GM13977 (cell line): ENCODE data around the gene SERPINE2.
A peak's percentile ranks its signal among the peaks of the same experiment; 100 is the strongest.

Experiments used
- DNase-seq: peaks from one replicate; pipeline ENCODE4 v3.0.0; 2012; ENCODE audit warnings: low spot score
- CTCF ChIP-seq: IDR thresholded peaks from 2 replicates; pipeline ENCODE4 v1.5.1; 2012; ENCODE audit warnings: mild to moderate bottlenecking, control low read depth; ENCODE audit not compliant: insufficient read depth; ENCODE audit errors: extremely low read depth, missing control alignments
- in situ Hi-C: fragments of 300-500 bp; cut with MboI; formaldehyde crosslinking; loops from one replicate; pipeline ENCODE4 v1.12.0; 2022; ENCODE audit warnings: low sequenced_read_pairs, low pct_unique_long_range_greater_than_20kb, mixed read lengths, inconsistent platforms; ENCODE audit not compliant: unreplicated experiment

SERPINE2 gene

GRCh38 chr2:224038049-224038829 lies 847 bp downstream of the SERPINE2 start:
- TF ChIP-seq CTCF, result no peak
- peak; percentile 54 for DNase-seq
- in situ Hi-C loops, result no loop called here

GRCh38 chr2:224036731-224037361 lies 2.2 kb downstream of the SERPINE2 start:
- no peak for TF ChIP-seq CTCF
- in situ Hi-C loops, result no loop called here
- DNase-seq, result no peak

GRCh38 chr2:224034017-224034416 lies 5.1 kb downstream of the SERPINE2 start:
- in situ Hi-C loops, result no loop called here
- TF ChIP-seq CTCF, result no peak
- no peak for DNase-seq

GRCh38 chr2:224033601-224034000 lies 5.5 kb downstream of the SERPINE2 start:
- no peak for TF ChIP-seq CTCF
- in situ Hi-C loops, result no loop called here
- no peak for DNase-seq

GRCh38 chr2:224032283-224032682 lies 6.8 kb downstream of the SERPINE2 start:
- TF ChIP-seq CTCF, result no peak
- in situ Hi-C loops, result no loop called here

GRCh38 chr2:224031358-224031970 lies 7.6 kb downstream of the SERPINE2 start:
- DNase-seq, result no peak
- in situ Hi-C loops, result no loop called here
- TF ChIP-seq CTCF, result no peak

More at GRCh38 chr2:224032283-224032682, 6.8 kb downstream of the SERPINE2 start:
- no peak for DNase-seq
